Frontal cortex (tissue), 4 donors: ENCODE measurements around the gene SETD6. TPM values are rescaled to one million over a fixed set of nuclear protein-coding genes. Genes with fewer than 3 reads are reported as not detected.

Experiments used
- DNase-seq, 2 donors: peaks; one replicate each; pipeline ENCODE4 v3.0.0; 2012; ENCODE audit warnings: low spot score in 2 of 2
- FAIRE-seq: peaks from 2 replicates; lab custom pipeline; 2012; peaks lifted over from hg19 to GRCh38; lab: Jason Lieb, UNC
- total RNA-seq: library from RNA; depleted of rRNA; stranded (reverse); fragments of >200 nt; gene quantifications from one replicate; pipeline ENCODE4 v1.2.3, GENCODE V29; 2014
- donor health status: control.
- donor health status: control.
- donor health status: control.

Gene SETD6
- total RNA-seq, 1 donor from 2014 or later: 15.9 TPM

GRCh38 chr16:58492735-58493134, 22.6 kb upstream of the SETD6 start:
- FAIRE-seq (no peak), DNase-seq (no peak)

- DNase-seq (no peak), FAIRE-seq (no peak)
Measured at GRCh38 chr16:58493756-58494431, 21.4 kb upstream of the SETD6 start.

GRCh38 chr16:58494981-58495520, 20.3 kb upstream of the SETD6 start:
- peak; percentile 79 to 91 for DNase-seq
- FAIRE-seq: no peak

GRCh38 chr16:58495521-58496331, 19.6 kb upstream of the SETD6 start:
- DNase-seq: peak in 1 of 2 donors; percentile 53
- no peak for FAIRE-seq

GRCh38 chr16:58497468-58497867, 17.8 kb upstream of the SETD6 start:
- FAIRE-seq: no peak
- no peak for DNase-seq

GRCh38 chr16:58497935-58498334, 17.4 kb upstream of the SETD6 start:
- DNase-seq (no peak), FAIRE-seq (no peak)

- DNase-seq: no peak
- FAIRE-seq: no peak
Measured at GRCh38 chr16:58498341-58499091, 16.8 kb upstream of the SETD6 start.

GRCh38 chr16:58499092-58499511, 16.2 kb upstream of the SETD6 start:
- FAIRE-seq (no peak), DNase-seq (no peak)

- DNase-seq (peak; percentile 67 to 87), FAIRE-seq (no peak)
Measured at GRCh38 chr16:58499615-58500351, 15.5 kb upstream of the SETD6 start, which contains the start of gene NDRG4. Gene NDRG4, plus strand, starts transcription at chr16:58500143. Its CDS starts 106 bp downstream, at chr16:58500249.

GRCh38 chr16:58500430-58501241, 14.7 kb upstream of the SETD6 start:
- FAIRE-seq: no peak
- DNase-seq: no peak

- DNase-seq (peak in 1 of 2 donors; percentile 70), FAIRE-seq (no peak)
Measured at GRCh38 chr16:58501242-58502131, 13.8 kb upstream of the SETD6 start.

- no peak for DNase-seq
- no peak for FAIRE-seq
Measured at GRCh38 chr16:58502217-58502921, 12.9 kb upstream of the SETD6 start.

- DNase-seq (no peak), FAIRE-seq (no peak)
Measured at GRCh38 chr16:58503166-58503862, 12.0 kb upstream of the SETD6 start.

GRCh38 chr16:58503863-58504688, 11.2 kb upstream of the SETD6 start:
- DNase-seq: no peak

More at GRCh38 chr16:58503863-58504688, 11.2 kb upstream of the SETD6 start:
- FAIRE-seq: no peak
